ENCODE measurements around the gene PAMR1. TPM values are rescaled to one million over a fixed set of nuclear protein-coding genes. Genes with fewer than 3 reads are reported as not detected.

The PAMR1 gene
- total RNA-seq, 1 donor from 2014 or later: 12.9 TPM

- H3K27ac ChIP-seq (replicated peaks): no peak overlapping the region
- H3K4me1 ChIP-seq: no peaks in the 10 kb centered on the region
- intact Hi-C loops (cut with micrococcal nuclease): no loop called here
- no peak overlapping the region for H3K4me3 ChIP-seq
- H3K36me3 ChIP-seq: peaks cover 3% of the 10 kb centered on the region
- peaks cover 15% of the 10 kb centered on the region for H3K27me3 ChIP-seq (ENCODE audit: low read depth)
- DNase-seq: no peak
- no peaks in the 10 kb centered on the region for H3K9me3 ChIP-seq (replicated peaks)
- no peak for TF ChIP-seq CTCF (IDR thresholded peaks at IDR 0.05; ENCODE audit: borderline replicate concordance)
Observed at GRCh38 chr11:35496416-35496815, 29.0 kb downstream of the PAMR1 start.

- intact Hi-C loops (cut with micrococcal nuclease): no loop called here
- Histone ChIP-seq H3K4me1 (no peaks in the 10 kb centered on the region), H3K27me3 (ENCODE audit: low read depth) (peaks cover 26% of the 10 kb centered on the region), H3K9me3 (replicated peaks) (no peaks in the 10 kb centered on the region), H3K4me3 (no peak overlapping the region), H3K27ac (replicated peaks) (no peak overlapping the region), H3K36me3 (peaks cover 3% of the 10 kb centered on the region)
- DNase-seq: no peak
- TF ChIP-seq CTCF (IDR thresholded peaks at IDR 0.05; ENCODE audit: borderline replicate concordance): no peak
Observed at GRCh38 chr11:35494957-35495490, 30.4 kb downstream of the PAMR1 start.

DNA sequence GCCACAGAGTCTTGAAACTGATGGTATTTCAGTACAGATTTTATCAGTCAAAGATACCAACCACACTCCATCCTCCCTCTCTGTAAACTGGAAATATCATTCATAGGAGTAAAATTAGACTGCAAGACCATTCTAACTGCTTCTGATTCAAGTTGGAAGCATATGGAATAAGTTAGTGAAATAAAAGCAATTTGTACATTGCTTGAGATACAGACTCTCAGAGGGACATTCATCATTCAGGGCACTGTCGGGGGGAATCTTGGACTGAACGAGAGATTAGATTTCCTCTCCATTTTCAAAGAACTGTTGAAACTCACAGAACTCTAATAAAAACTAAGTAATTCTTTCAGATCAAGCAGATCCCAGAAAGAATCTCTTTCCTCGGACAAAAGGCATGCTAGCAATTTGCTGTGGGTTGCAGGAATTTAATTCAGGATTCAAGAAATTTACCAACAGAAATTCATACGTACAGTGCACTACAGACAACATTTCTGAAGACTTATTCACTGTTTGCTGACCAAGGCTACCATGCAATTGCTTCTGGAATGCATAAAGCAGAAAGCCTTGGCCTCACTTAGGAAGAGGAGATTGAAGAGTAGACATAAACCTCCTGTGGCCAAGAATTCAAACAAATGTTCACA lies 34.1 kb downstream of the PAMR1 start:
- Histone ChIP-seq H3K9me3 (replicated peaks) (no peaks in the 10 kb centered on the region), H3K36me3 (peaks cover 3% of the 10 kb centered on the region), H3K4me1 (no peaks in the 10 kb centered on the region), H3K27me3 (ENCODE audit: low read depth) (peaks cover 55% of the 10 kb centered on the region), H3K4me3 (no peak overlapping the region), H3K27ac (replicated peaks) (no peak overlapping the region)
- no peak for TF ChIP-seq CTCF (IDR thresholded peaks at IDR 0.05; ENCODE audit: borderline replicate concordance)
- intact Hi-C loops (cut with micrococcal nuclease): no loop called here
- DNase-seq: no peak

DNA sequence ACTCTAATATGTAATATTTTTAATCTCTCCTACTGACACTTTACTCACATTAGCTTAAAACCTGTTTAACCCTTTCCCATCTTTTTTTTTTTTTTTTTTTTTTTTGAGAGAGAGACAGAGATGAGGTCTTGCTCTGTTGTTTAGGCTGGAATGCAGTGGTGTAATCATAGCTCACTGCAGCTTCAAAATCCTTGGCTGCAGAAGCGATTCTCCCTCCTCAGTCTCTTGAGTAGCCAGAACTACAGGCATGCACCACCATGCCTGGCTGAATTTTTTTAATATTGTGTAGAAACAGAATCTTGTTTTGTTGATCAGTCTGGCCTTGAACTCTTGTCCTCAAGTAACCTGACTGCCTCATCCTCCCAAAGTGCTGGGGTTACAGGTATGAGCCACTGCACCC lies 37.3 kb downstream of the PAMR1 start:
- Histone ChIP-seq H3K36me3 (no peaks in the 10 kb centered on the region), H3K27ac (replicated peaks) (no peak overlapping the region), H3K9me3 (replicated peaks) (peaks cover 2% of the 10 kb centered on the region), H3K27me3 (ENCODE audit: low read depth) (peaks cover 69% of the 10 kb centered on the region), H3K4me3 (no peak overlapping the region), H3K4me1 (no peaks in the 10 kb centered on the region)
- intact Hi-C loops (cut with micrococcal nuclease): no loop called here
- no peak for TF ChIP-seq CTCF (IDR thresholded peaks at IDR 0.05; ENCODE audit: borderline replicate concordance)
- DNase-seq: no peak

GRCh38 chr11:35487532-35488078 lies 37.8 kb downstream of the PAMR1 start:
- intact Hi-C loops (cut with micrococcal nuclease): no loop called here
- Histone ChIP-seq H3K4me1 (no peaks in the 10 kb centered on the region), H3K9me3 (replicated peaks) (peaks cover 7% of the 10 kb centered on the region), H3K36me3 (no peaks in the 10 kb centered on the region), H3K27me3 (ENCODE audit: low read depth) (peaks cover 73% of the 10 kb centered on the region), H3K4me3 (no peak overlapping the region), H3K27ac (replicated peaks) (peak overlapping the region; percentile 33)
- peak; percentile 47 for TF ChIP-seq CTCF (IDR thresholded peaks at IDR 0.05; ENCODE audit: borderline replicate concordance)
- DNase-seq: no peak

All from left ventricle myocardium inferior (tissue), 1 donor.